SU-DHL-6 (cell line): ENCODE data around the gene TMED10.
A peak's percentile ranks its signal among the peaks of the same experiment; 100 is the strongest.

ENCODE experiments used
- H2AFZ ChIP-seq: fragments of 200-600 bp; sonication (generic); 2 replicates; pipeline ENCODE4 v1.6.1; 2014; ENCODE audit warnings: low read depth, mild to moderate bottlenecking, moderate library complexity, mixed read lengths, antibody characterized with exemption, low read length; ENCODE audit not compliant: severe bottlenecking
- H3F3A ChIP-seq: fragments of 200-600 bp; shearing (Covaris generic); 2 replicates; pipeline ENCODE4 v1.6.0; 2016; ENCODE audit warnings: antibody characterized with exemption, mild to moderate bottlenecking; ENCODE audit not compliant: insufficient read depth
- H3K27ac ChIP-seq: fragments of 200-600 bp; sonication (generic); 2 replicates; pipeline ENCODE4 v1.5.1; 2016; ENCODE audit warnings: low read depth, mild to moderate bottlenecking, low read length, moderate library complexity, mixed read lengths
- H3K27me3 ChIP-seq: fragments of 200-600 bp; sonication (generic), shearing (Covaris generic); 2 replicates; pipeline ENCODE4 v1.6.0; 2014; ENCODE audit warnings: mild to moderate bottlenecking, low read length
- H3K36me3 ChIP-seq: fragments of 200-600 bp; sonication (generic); 2 replicates; pipeline ENCODE4 v1.6.1; 2014; ENCODE audit warnings: mild to moderate bottlenecking, low read length, mixed read lengths
- H3K4me2 ChIP-seq: fragments of 300-600, 200-600 bp; shearing (Covaris generic), sonication (generic); 2 replicates; pipeline ENCODE4 v1.6.0; 2014; ENCODE audit warnings: low read length, low read depth, mild to moderate bottlenecking; ENCODE audit not compliant: poor library complexity, severe bottlenecking
- H3K4me3 ChIP-seq: fragments of 200-600 bp; sonication (generic); 2 replicates; pipeline ENCODE4 v1.5.1; 2014; ENCODE audit warnings: antibody characterized with exemption, low read length, mild to moderate bottlenecking, mixed read lengths; ENCODE audit not compliant: insufficient read depth, poor library complexity, severe bottlenecking
- H3K79me2 ChIP-seq: fragments of 200-600 bp; sonication (generic); 2 replicates; pipeline ENCODE4 v1.6.1; 2014; ENCODE audit warnings: mild to moderate bottlenecking, low read length, moderate library complexity; ENCODE audit not compliant: insufficient read depth
- H3K9ac ChIP-seq: fragments of 200-600 bp; sonication (generic); 2 replicates; pipeline ENCODE4 v1.7.0; 2014; ENCODE audit warnings: mild to moderate bottlenecking, low read length
- H3K9me2 ChIP-seq: fragments of 200-600 bp; sonication (generic); replicated peaks from 2 replicates; pipeline ENCODE4 v1.6.1; 2014; ENCODE audit warnings: low read length; ENCODE audit not compliant: insufficient read depth
- H3K9me3 ChIP-seq: fragments of 200-600 bp; sonication (generic); 2 replicates; pipeline ENCODE4 v1.6.1; 2014; ENCODE audit warnings: low read length, mixed read lengths; ENCODE audit not compliant: insufficient read depth
- H4K20me1 ChIP-seq: fragments of 200-600 bp; sonication (generic); 2 replicates; pipeline ENCODE4 v1.6.1; 2014; ENCODE audit warnings: low read depth, mild to moderate bottlenecking, antibody characterized with exemption, low read length, moderate library complexity, mixed read lengths
- CTCF ChIP-seq: fragments of 200-600 bp; sonication (generic); IDR thresholded peaks from one replicate; pipeline ENCODE4 v1.5.1; 2017; ENCODE audit warnings: antibody characterized with exemption, mild to moderate bottlenecking, low read length, moderate library complexity; ENCODE audit not compliant: insufficient read depth, poor library complexity, severe bottlenecking
- EZH2phosphoT487 ChIP-seq: fragments of 200-600 bp; sonication (generic), shearing (Covaris generic); conservative IDR thresholded peaks from 2 replicates; pipeline ENCODE4 v1.6.1; 2018; ENCODE audit warnings: mild to moderate bottlenecking, antibody characterized with exemption, low read length, moderate library complexity, mixed read lengths

Gene TMED10

GRCh38 chr14:75090353-75090752, 86.1 kb downstream of the TMED10 start:
- Histone ChIP-seq H3K9me2 (no peaks in the 10 kb centered on the region), H3K4me2 (no peak overlapping the region), H4K20me1 (no peaks in the 10 kb centered on the region), H3K9ac (no peak overlapping the region), H3K4me3 (no peak overlapping the region), H3F3A (no peaks in the 10 kb centered on the region), H3K36me3 (peaks cover 18% of the 10 kb centered on the region), H3K27ac (no peak overlapping the region), H2AFZ (no peak overlapping the region), H3K9me3 (no peaks in the 10 kb centered on the region), H3K79me2 (no peaks in the 10 kb centered on the region), H3K27me3 (no peaks in the 10 kb centered on the region)
- TF ChIP-seq CTCF (no peak), EZH2phosphoT487 (no peak)

- Histone ChIP-seq H4K20me1 (no peaks in the 10 kb centered on the region), H3K27ac (no peak overlapping the region), H3K4me3 (no peak overlapping the region), H3F3A (no peaks in the 10 kb centered on the region), H3K9me3 (no peaks in the 10 kb centered on the region), H3K9ac (no peak overlapping the region), H2AFZ (no peak overlapping the region), H3K79me2 (no peaks in the 10 kb centered on the region), H3K4me2 (no peak overlapping the region), H3K36me3 (peaks cover 11% of the 10 kb centered on the region), H3K27me3 (no peaks in the 10 kb centered on the region), H3K9me2 (no peaks in the 10 kb centered on the region)
- TF ChIP-seq EZH2phosphoT487, result no peak
- TF ChIP-seq CTCF, result peak; percentile 71
Observed at GRCh38 chr14:75088566-75089373, 87.6 kb downstream of the TMED10 start.

- no peak overlapping the region for H3K9ac ChIP-seq
- H3K9me3 ChIP-seq, result no peaks in the 10 kb centered on the region
- H3K4me3 ChIP-seq, result no peak overlapping the region
- no peak for TF ChIP-seq EZH2phosphoT487
- TF ChIP-seq CTCF, result no peak
- no peaks in the 10 kb centered on the region for H3F3A ChIP-seq
- H3K27ac ChIP-seq, result no peak overlapping the region
- H4K20me1 ChIP-seq, result no peaks in the 10 kb centered on the region
- no peaks in the 10 kb centered on the region for H3K79me2 ChIP-seq
- H3K4me2 ChIP-seq, result no peak overlapping the region
- H2AFZ ChIP-seq, result no peak overlapping the region
- H3K27me3 ChIP-seq, result no peaks in the 10 kb centered on the region
- H3K36me3 ChIP-seq, result peaks cover 9% of the 10 kb centered on the region
- H3K9me2 ChIP-seq, result no peaks in the 10 kb centered on the region
Observed at GRCh38 chr14:75088153-75088552, 88.3 kb downstream of the TMED10 start.
